Left renal cortex interstitium (tissue), 4 donors: ENCODE measurements around the gene ARHGAP15. TPM values are rescaled to one million over a fixed set of nuclear protein-coding genes. Genes with fewer than 3 reads are reported as not detected.

Experiments used
- DNase-seq, 4 donors: peaks; one replicate each; pipeline ENCODE4 v3.0.0-alpha.2; 2013; ENCODE audit warnings: low read depth in 4 of 4, low spot score in 2 of 4, missing footprints in 1 of 4
- polyA plus RNA-seq, 4 donors: library from polyadenylated mRNA; unstranded; fragments of 120-200 nt; gene quantifications; one replicate each; pipeline ENCODE4 v1.2.1, GENCODE V29; 2013; ENCODE audit not compliant: insufficient read length in 4 of 4

ARHGAP15 gene
- polyA plus RNA-seq, 4 donors: 2.9 to 9.9 (median 3.4) TPM

DNA sequence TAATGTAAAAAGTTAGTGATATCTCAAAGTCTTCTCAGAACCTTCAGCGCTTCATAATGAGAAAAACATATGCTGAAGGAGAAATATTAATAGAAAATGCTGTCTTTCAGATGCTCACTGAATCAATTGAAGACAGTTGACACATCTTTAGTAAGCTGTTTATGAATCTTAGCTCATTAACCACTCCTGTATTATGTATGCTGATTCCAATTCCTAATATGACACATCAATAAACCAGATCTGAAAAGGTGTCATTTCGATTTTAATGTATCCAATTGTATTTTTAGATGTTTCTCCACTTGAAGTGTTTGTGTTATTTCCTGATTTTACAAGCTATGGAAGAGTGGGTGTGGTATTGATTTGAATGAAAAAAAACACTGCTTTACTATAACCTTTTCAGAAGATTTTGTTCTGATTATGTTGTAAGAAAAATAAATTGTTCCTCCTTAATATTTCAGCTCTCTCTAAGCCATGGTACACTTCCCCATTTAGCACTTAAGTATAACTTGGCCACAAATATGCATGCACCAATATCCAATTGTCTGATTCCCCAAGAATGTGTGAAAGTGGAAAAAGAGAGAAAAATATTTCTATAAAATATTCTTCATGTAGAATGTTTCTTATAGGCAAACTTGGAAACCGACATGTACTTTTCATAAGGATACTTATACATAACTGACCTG lies 569.8 kb downstream of the ARHGAP15 start:
- no peak for DNase-seq

DNA sequence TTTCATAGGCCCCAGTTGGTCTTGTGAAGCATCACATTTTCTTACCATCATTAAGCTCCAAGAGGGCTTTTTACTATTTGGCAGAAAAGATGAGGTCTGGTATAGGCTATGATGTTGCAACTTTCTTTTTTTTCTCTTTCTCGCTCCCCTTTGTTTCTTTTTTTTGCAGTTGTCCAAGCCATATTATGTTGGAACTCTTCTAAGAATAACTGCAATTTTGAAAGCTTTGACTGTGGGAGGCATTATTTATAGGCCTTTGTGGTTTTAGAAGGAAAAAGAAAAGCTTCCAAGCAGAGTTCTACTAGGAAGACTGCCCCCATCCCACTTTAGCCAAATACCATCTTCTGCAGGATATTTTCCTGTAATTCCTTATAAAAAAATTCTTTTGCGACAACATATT lies 571.6 kb downstream of the ARHGAP15 start:
- no peak for DNase-seq

DNA sequence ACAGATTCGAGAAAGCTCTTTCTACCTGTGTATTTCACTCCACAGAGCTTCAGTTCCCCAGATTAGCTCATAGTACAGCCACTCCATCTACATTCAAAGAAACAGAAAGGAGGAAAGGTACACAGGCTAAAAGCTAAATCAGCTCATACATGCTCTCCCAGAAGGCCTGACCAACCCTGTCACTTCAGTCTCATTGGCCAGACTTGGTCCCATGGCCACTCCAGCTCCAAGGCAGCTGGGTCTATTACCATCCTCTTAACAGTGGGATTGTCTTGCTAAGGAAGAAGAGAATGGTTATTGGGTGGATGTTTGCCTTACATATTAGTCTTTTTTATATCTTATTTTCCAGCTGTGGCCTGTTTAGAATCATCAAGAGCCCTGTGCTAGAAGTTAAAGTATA lies 572.6 kb downstream of the ARHGAP15 start:
- no peak for DNase-seq

GRCh38 chr2:143702931-143703330 lies 573.7 kb downstream of the ARHGAP15 start:
- no peak for DNase-seq

GRCh38 chr2:143704451-143705106 lies 575.4 kb downstream of the ARHGAP15 start:
- no peak for DNase-seq

DNA sequence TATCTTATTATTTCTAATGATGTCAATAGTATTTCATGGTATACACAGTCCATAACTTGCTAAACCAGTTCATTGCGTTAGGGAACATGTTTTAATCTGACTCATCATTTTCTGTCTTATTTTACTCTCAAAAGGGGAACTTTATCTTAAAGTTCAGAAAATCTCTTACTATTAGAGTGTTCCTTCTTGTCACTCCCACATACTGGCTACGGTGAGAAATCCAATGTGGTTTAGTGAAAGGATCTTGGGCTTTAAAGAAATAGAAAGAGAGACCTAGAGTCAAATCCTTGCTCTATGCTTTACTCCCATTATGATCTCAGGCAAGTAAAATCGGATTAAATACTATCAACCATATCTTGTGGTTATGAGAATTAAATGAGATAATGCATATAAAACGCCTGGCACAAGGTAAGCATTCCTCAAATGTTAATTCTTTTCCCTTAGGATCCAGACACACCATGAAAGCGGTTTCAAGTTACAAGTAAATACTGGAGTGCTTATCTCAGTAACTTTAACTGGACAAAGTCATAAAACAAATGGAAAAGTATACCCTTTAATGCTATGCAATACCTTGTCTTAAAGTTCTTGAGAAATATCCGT lies 576.0 kb downstream of the ARHGAP15 start:
- DNase-seq: no peak

DNA sequence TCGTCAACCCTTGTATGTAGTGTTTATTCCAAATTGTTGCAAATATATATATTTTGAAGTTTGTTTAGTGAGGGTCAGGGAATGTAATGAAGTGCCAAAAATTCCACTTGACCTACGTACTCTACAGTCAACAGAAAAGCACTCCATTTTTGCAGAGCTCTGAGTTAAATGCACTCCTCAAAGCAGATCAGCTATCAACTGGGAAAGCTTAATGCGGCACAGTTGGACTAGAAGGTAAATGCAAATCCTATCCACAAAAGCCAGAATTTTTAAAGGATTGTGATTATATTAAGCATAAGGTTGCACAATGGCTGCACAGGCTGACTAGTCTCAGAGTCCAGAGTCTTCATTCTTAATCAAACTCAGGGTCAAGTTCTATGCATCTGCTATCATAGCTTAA lies 577.1 kb downstream of the ARHGAP15 start:
- DNase-seq: no peak

DNA sequence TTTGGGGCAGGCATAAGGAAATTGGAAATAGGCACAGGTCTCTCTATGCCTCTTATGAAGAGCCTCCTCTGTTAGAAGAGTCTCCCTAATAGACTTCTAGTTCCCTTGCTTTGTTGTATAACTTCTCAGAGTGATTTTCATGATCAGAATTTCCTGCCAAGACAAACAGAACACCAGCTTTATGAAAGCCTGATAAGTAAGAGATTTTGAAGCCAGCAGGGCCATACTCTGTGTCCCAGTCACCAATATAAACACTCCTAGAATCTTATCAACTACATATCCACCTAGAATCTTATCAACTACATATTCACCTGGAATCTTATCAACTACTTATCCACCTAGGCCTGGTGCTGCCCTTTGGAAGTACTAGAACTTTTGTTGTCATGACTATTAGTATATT lies 579.5 kb downstream of the ARHGAP15 start:
- no peak for DNase-seq

- no peak for DNase-seq
Observed at GRCh38 chr2:143710196-143710595, 581.0 kb downstream of the ARHGAP15 start.

- no peak for DNase-seq
Observed at GRCh38 chr2:143710879-143711278, 581.7 kb downstream of the ARHGAP15 start.

- no peak for DNase-seq
Observed at GRCh38 chr2:143716522-143716921, 587.3 kb downstream of the ARHGAP15 start.

DNA sequence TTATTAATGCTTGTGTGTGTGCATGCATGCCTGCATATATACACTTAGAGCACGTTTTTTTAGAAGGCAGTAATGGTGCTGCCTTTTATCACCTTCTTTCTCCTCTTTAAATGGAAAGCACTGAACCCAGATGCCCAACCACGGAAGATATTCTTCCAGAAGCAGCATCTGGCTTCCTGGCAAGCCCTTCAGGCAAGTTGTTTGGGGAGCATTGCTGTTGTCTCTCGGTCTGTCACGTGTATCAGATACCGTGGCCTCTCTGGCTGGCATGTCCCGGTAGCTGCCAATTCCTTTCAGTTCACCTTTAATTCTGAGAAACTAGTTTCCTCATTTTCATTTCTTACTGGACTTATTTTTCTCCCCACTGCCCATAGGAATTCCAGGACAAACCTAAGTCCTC lies 587.8 kb downstream of the ARHGAP15 start:
- no peak for DNase-seq

DNA sequence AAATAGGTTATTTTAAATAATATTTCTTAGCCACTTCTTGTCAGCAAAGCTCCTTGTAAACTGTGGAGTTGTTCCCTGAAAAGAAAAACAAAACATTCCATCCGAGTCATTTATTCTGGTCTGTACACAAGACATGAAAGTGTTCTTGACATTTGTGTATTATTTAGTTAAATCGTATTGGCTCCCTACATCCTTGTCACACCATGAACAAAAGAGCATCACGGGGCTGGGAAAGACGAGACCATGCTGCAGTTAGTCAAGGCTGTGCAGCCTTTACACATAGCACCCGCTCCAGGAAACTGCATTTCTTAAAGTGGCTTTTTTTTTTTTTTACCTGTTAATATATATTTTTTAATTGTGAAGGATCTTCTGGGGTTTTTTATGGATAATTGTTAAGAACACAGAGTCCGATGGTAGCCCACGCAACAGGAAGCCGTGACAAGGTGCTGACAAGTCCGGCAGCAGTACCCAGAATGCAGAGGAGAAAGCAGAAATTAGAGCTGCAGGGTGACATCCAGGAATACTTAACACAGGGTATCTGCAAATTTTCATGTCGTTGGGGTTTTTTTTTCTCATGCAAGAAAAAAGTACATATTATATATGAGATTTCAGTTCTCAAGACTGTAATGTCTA lies 588.4 kb downstream of the ARHGAP15 start:
- DNase-seq: no peak

- no peak for DNase-seq
Observed at GRCh38 chr2:143718745-143719144, 589.5 kb downstream of the ARHGAP15 start.

GRCh38 chr2:143719406-143719805 lies 590.2 kb downstream of the ARHGAP15 start:
- no peak for DNase-seq

DNA sequence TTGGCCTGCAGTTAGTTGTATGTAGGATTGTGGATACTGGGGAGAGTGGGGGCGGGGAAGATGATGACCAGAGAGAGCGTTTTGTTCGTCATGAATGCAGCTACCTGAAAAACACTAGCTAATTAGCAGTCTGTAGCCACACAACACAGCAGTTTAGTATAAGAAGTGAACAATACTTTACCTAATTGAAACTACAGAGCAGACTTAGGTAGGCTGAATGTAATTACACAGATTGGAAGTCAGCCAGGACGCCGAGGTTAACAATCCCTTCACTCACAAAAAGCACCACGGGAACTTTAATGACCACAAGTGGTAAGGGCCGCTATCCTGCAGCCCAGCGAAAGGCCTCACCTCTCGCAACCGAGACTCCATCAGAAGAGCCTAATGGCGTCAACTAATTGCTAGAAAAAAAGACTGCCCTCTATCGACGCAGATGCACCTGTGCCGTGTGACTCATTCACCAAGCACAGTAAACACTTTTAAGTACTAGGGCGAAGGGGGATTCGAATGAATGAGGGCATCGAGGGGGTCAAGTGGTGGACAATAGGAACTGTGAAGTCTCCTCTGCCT lies 591.0 kb downstream of the ARHGAP15 start:
- no peak for DNase-seq

- no peak for DNase-seq
Observed at GRCh38 chr2:143725400-143725799, 596.2 kb downstream of the ARHGAP15 start.

- no peak for DNase-seq
Observed at GRCh38 chr2:143726151-143726845, 597.1 kb downstream of the ARHGAP15 start.

GRCh38 chr2:143728498-143728897 lies 599.3 kb downstream of the ARHGAP15 start:
- no peak for DNase-seq

DNA sequence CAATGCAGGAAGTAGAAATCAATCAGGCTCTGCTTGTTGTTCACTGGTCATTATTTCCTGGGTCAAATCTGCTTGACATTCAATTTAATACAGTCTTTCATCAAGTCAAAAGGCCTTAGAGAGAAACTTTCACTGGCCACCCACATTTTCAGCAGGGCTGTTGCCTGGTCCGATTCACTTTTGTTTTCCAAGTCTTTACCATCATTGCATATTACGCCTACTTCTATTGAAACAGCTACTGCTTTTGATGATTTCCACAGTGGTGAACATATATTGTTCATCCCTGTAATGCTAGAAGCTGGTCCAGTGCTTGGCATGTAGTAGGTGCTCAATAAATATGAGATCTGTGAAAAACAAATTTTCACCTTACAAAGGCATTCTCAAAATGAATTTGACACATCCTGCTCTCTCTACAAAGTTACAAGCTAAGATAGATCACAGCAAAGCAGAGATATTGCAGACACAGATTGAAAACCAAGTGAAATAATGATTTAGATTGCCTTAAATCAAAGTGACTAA lies 600.1 kb downstream of the ARHGAP15 start:
- DNase-seq: no peak
